Mononuclear cell (primary cell): Measurements from ENCODE around the gene DHH. TPM values are rescaled to one million over a fixed set of nuclear protein-coding genes. Genes with fewer than 3 reads are reported as not detected.
A peak's percentile ranks its signal among the peaks of the same experiment; 100 is the strongest.

Experiments
- H3K27me3 ChIP-seq: 2 replicates; pipeline ENCODE4 v1.6.0; 2011; ENCODE audit warnings: low read length, control low read depth; ENCODE audit not compliant: insufficient read depth
- H3K4me1 ChIP-seq: 2 replicates; pipeline ENCODE4 v1.5.1; 2011; ENCODE audit warnings: mild to moderate bottlenecking, low read length, control low read depth; ENCODE audit not compliant: insufficient read depth
- H3K4me3 ChIP-seq: 2 replicates; pipeline ENCODE4 v1.5.1; 2011; ENCODE audit warnings: mild to moderate bottlenecking, low read length, moderate library complexity
- H3K9me3 ChIP-seq: 2 replicates; pipeline ENCODE4 v1.5.1; 2011; ENCODE audit warnings: low read depth, mild to moderate bottlenecking, control low read depth, low read length
- total RNA-seq: library from RNA; depleted of rRNA; stranded (reverse); fragments of >200 nt; gene quantifications from one replicate; pipeline ENCODE4 v1.2.3, GENCODE V29; 2012

The DHH gene
- total RNA-seq, 1 donor: 0.21 TPM

GRCh38 chr12:49126852-49127763, 32.5 kb upstream of the DHH start:
- no peaks in the 10 kb centered on the region for H3K9me3 ChIP-seq
- H3K27me3 ChIP-seq: no peaks in the 10 kb centered on the region
- H3K4me3 ChIP-seq: no peak overlapping the region
- H3K4me1 ChIP-seq: peaks cover 20% of the 10 kb centered on the region

GRCh38 chr12:49121047-49121696, 26.6 kb upstream of the DHH start:
- H3K9me3 ChIP-seq: no peaks in the 10 kb centered on the region
- no peaks in the 10 kb centered on the region for H3K27me3 ChIP-seq
- no peaks in the 10 kb centered on the region for H3K4me1 ChIP-seq
- no peak overlapping the region for H3K4me3 ChIP-seq

GRCh38 chr12:49111206-49111605, 16.6 kb upstream of the DHH start:
- H3K4me1 ChIP-seq: peaks cover 36% of the 10 kb centered on the region
- peak overlapping the region; percentile 82 for H3K4me3 ChIP-seq
- H3K9me3 ChIP-seq: no peaks in the 10 kb centered on the region
- H3K27me3 ChIP-seq: no peaks in the 10 kb centered on the region

- Histone ChIP-seq H3K9me3 (no peaks in the 10 kb centered on the region), H3K4me1 (peaks cover 42% of the 10 kb centered on the region), H3K4me3 (peak within 1 kb of the TSS; percentile 82), H3K27me3 (no peaks in the 10 kb centered on the region)
Measured at GRCh38 chr12:49110464-49111155, 16.0 kb upstream of the DHH start, which contains the start of gene LMBR1L. Gene LMBR1L, minus strand, starts transcription at chr12:49110847. Its CDS starts 292 bp downstream, at chr12:49110555.

- Histone ChIP-seq H3K27me3 (no peaks in the 10 kb centered on the region), H3K9me3 (no peaks in the 10 kb centered on the region), H3K4me1 (peaks cover 50% of the 10 kb centered on the region), H3K4me3 (peak overlapping the region; percentile 82)
Measured at GRCh38 chr12:49109641-49110463, 15.3 kb upstream of the DHH start.

- peaks cover 58% of the 10 kb centered on the region for H3K4me1 ChIP-seq
- peak overlapping the region; percentile 82 for H3K4me3 ChIP-seq
- no peaks in the 10 kb centered on the region for H3K27me3 ChIP-seq
- no peaks in the 10 kb centered on the region for H3K9me3 ChIP-seq
Measured at GRCh38 chr12:49108958-49109404, 14.4 kb upstream of the DHH start.

GRCh38 chr12:49105504-49106084, 11.0 kb upstream of the DHH start:
- Histone ChIP-seq H3K9me3 (no peaks in the 10 kb centered on the region), H3K27me3 (no peaks in the 10 kb centered on the region), H3K4me3 (no peak overlapping the region), H3K4me1 (peaks cover 52% of the 10 kb centered on the region)

- H3K4me1 ChIP-seq: peaks cover 51% of the 10 kb centered on the region
- H3K27me3 ChIP-seq: no peaks in the 10 kb centered on the region
- no peak overlapping the region for H3K4me3 ChIP-seq
- no peaks in the 10 kb centered on the region for H3K9me3 ChIP-seq
Measured at GRCh38 chr12:49104822-49105221, 10.2 kb upstream of the DHH start.

- Histone ChIP-seq H3K4me3 (no peak overlapping the region), H3K27me3 (peaks cover 3% of the 10 kb centered on the region), H3K4me1 (peaks cover 15% of the 10 kb centered on the region), H3K9me3 (no peaks in the 10 kb centered on the region)
Measured at GRCh38 chr12:49100380-49100779, 5.8 kb upstream of the DHH start.

GRCh38 chr12:49098703-49099102, 4.1 kb upstream of the DHH start:
- Histone ChIP-seq H3K4me3 (no peak overlapping the region), H3K9me3 (no peaks in the 10 kb centered on the region), H3K4me1 (peaks cover 9% of the 10 kb centered on the region), H3K27me3 (peaks cover 19% of the 10 kb centered on the region)

- Histone ChIP-seq H3K9me3 (no peaks in the 10 kb centered on the region), H3K4me1 (peaks cover 12% of the 10 kb centered on the region), H3K4me3 (no peak overlapping the region), H3K27me3 (peaks cover 26% of the 10 kb centered on the region)
Measured at GRCh38 chr12:49098035-49098451, 3.4 kb upstream of the DHH start.

GRCh38 chr12:49097381-49097780, 2.8 kb upstream of the DHH start:
- Histone ChIP-seq H3K9me3 (no peaks in the 10 kb centered on the region), H3K4me1 (peaks cover 14% of the 10 kb centered on the region), H3K4me3 (no peak overlapping the region), H3K27me3 (peaks cover 32% of the 10 kb centered on the region)

- H3K9me3 ChIP-seq: no peaks in the 10 kb centered on the region
- H3K4me3 ChIP-seq: no peak overlapping the region
- H3K27me3 ChIP-seq: peaks cover 56% of the 10 kb centered on the region
- H3K4me1 ChIP-seq: peaks cover 38% of the 10 kb centered on the region
Measured at GRCh38 chr12:49094975-49095365, 369 bp upstream of the DHH start.

GRCh38 chr12:49093792-49094159, 825 bp downstream of the DHH start:
- peaks cover 68% of the 10 kb centered on the region for H3K27me3 ChIP-seq
- H3K4me1 ChIP-seq: peaks cover 50% of the 10 kb centered on the region
- H3K4me3 ChIP-seq: no peak overlapping the region
- H3K9me3 ChIP-seq: no peaks in the 10 kb centered on the region
